Activated CD8-positive, alpha-beta memory T cell treated with anti-CD3 and anti-CD28 coated beads for 48 hours (primary cell): ENCODE results near the gene POLH.
A peak's percentile ranks its signal among the peaks of the same experiment; 100 is the strongest.
"Not testable (repeated sequence)": the region's sequence is repeated elsewhere in the genome, so short reads cannot be mapped to it uniquely, and the experiment has no call there.

Source experiments
- DNase-seq, 3 experiments: peaks; one replicate each; pipeline ENCODE4 v3.0.0-alpha.2; 2020; ENCODE audit warnings: low read depth in 2 of 3, low spot score in 2 of 3

The POLH gene

GRCh38 chr6:43575772-43576551 is at the start of gene POLH, which contains the start of gene XPO5:
Gene POLH (plus strand): TSS chr6:43576185. CDS start chr6:43582320, 6,135 bp downstream.
Gene XPO5 (minus strand): TSS chr6:43576038. CDS start chr6:43575864, 174 bp downstream.
- peak; percentile 74 to 88 (median 76) for DNase-seq

GRCh38 chr6:43532201-43532600 is 43.8 kb upstream of the POLH start:
- no peak for DNase-seq

DNA sequence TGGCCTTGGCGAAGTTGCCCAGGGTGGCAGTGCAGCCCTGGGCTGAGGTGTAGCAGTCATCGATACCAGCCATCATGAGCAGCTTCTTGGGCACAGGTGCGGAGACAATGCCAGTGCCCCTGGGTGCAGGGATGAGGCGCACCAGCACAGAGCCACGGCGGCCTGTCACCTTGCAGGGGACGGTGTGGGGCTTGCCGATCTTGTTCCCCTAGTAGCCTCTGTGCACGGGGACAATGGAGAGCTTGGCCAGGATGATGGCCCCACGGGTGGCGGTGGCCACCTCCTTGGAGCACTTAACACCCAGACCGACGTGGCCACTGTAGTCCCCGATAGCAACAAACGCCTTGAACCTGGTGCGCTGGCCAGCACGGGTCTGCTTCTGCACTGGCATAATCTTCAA is 37.0 kb upstream of the POLH start:
- DNase-seq = not testable (repeated sequence)

DNA sequence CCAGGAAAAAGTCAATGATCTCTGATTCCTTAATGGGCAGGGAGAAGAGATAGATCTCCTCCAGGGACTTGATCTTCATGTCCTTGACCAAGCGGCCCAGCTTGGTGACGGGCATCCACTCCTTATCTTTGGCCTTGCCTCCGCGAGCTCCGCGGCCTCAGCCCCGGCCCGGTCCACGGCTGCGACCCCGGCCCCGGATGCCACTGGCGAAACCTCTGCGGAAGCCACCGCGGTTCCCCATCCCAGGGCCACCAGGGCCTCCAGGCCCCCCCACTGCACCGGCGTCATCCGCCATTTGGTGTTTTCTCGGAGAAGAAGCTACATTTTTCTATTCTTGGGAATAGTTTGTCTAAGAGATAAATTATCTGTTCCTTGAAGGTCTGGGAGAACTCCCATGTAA is 36.6 kb upstream of the POLH start:
- not testable (repeated sequence) for DNase-seq

DNA sequence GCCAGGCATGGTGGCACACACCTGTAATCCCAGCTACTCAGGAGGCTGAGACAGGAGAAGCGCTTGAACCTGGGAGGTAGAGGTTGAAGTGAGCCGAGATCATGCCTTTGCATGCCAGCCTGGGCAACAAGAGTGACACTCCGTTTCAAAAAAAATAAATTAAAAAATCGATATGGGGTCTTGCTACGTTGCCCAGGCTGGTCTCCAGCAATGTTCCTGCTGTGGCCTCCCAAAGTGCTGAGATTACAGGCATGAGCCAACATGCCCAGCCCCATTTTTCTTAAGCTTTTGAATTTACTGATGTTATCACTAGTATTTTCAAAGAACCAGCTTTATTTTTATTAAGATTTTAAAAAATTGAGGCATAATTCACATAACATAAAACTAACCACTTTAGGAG is 35.5 kb upstream of the POLH start:
- no peak for DNase-seq

DNA sequence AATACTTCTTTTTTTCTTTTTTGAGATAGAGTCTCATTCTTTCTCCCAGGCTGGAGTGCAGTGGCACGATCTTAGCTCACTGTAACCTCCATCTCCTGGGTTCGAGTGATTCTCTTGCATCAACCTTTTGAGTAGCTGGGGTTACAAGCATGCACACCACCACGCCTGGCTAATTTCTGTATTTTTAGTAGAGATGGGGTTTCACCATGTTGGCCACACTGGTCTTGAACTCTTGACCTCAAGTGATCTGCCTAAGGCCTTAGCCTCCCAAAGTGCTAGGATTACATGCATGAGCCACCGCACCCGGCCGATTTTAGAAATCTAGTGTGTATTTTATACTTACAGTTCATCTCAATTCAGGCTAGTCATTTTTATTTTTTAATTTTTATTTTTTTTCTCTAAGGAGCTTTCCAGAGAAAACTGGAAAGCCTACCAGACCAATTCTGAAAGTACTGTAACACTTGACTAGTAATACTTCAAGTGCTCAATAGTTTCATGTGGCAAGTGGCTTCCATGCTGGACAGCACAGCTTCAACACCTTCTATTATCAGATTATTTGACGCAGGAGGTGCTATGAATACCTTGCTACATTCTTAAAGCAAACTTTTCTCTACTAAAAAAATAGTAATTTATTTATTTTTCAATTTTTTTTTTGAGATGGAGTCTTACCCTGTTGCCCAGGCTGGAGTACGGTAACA is 34.1 kb upstream of the POLH start:
- no peak for DNase-seq

DNA sequence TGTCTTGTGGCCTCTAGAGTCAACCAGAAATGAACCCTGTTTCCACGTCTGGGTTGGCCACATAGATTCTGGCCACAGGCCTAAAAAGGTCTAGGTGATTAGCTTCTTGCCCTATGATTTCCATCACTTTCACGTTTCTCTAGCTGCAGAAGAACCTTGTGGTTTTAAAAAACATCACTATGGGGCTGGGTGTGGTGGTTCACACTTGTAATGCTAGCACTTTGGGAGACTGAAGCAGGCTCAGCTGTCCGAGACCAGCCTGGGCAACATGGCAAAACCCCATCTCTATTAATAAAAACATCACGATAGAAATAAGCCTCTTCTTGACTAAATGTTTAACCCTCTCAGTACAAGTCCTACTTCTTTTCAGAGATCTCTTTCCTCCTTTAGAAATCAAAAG is 31.5 kb upstream of the POLH start:
- no peak for DNase-seq

DNA sequence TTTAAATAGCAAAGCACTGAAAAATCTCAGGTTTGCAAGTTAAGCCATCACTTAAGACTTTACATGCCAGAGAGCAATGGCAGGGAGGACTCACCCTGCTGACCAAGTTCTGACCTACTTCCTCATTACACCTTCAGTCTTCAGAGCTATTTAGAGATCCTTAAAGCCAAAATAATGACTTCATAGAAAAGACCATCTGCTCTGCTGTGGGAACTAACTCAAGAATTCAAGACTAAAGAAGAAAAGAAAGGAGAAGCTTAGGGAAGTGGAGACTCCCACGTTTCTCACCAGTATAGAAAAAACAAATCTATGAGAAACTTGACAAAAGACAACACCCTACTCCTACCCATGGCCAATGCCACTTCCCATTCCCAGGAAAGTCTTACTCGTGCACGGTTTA is 28.8 kb upstream of the POLH start:
- no peak for DNase-seq

GRCh38 chr6:43557620-43558019 is 18.4 kb upstream of the POLH start:
- DNase-seq = not testable (repeated sequence)

- no peak for DNase-seq
Observed at GRCh38 chr6:43559328-43559727, 16.7 kb upstream of the POLH start.

DNA sequence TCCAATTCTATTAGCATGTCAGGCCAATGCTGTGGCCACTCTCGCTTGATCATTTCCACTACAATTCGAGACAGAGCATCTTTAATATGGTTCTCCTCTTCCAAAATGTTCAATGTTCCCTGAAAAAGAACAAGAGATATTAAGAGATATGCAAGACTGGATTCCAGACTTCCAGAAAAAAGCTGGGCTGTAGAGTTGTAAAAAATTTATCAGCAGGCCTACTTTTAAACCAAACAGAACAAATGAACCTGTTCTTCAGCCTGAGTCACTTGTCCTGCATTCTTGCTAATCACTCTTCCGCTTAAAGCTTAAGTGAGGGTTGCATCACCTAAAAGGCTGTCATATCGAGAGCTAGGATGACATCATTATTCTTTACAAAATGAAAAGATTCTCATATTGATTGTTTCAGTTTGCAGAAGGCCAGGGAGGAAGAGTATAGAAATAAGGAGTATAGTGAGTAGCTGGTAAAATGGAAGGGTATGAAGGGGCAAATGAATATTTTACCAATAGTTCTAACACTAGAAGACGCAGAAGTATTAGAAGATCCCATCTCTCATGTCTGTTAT is 5.0 kb upstream of the POLH start:
- no peak for DNase-seq

DNA sequence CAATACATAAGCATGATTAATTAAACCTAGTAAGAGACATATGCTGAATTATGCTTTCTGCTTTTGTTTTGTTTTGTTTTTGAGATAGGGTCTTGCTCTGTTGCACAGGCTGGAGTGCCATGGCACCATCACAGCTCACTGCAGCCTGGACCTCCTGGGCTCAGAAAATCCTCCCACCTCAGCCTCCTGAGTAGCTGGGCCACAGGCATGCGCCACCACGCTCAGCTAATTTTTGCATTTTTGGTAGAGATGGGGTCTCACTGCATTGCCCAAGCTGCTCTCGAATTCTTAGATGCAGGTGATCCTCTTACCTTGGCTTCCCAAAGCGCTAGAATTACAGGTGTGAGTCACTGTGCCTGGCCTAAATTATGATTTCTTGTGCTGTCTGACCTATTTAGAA is 4.0 kb upstream of the POLH start:
- no peak for DNase-seq

DNA sequence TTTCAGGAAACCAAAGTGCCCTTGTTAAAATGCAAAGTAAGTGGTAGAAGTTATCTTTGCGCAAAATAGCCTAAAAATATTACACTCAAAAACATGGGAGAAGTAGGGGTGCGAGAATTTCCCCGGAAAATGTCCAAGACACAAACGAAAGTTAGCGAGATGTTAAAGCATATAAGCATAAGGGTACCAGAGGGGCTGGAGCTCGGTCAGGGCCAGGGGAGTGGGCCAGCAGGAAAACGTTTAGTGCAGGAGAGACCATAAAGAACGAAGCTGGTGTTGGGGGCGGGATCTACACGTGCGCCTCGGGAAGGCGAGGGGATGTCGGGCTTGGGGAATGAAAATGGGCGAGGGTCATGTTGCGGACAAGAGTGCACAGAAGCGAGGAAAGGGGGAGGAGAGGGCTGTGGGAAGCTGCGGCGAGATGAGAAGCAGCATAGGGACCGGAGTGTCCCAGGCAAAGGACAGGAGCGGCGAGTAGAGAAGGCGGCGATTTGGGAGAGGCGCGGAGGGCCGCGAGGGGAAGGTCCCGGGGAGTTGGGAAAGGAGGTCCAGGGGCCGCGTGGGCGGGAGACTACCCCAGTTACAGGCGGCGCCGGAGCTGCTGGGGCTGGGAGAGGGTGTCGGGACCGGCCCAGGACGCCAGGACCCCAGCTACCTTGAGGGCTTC is 747 bp upstream of the POLH start:
- no peak for DNase-seq

DNA sequence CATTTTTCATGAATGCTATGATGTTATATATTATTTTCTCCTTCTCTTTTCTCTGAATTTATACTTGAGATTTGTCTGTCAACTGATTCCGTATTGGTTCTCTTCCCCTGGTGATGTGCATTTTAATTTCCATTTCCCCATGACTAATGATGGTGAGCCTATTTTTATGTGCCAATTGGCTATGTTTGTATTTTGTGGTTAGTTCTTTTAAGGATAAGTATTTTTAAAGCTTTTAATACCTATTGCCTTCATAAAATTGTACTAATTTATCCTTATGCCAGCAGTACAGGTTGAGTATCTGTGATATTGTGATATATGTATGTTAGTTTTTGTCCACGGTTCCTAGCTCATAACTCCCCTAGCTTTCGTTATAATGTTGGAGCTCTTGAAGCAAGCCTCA is 2.8 kb downstream of the POLH start:
- no peak for DNase-seq

GRCh38 chr6:43579171-43579570 is 3.2 kb downstream of the POLH start:
- DNase-seq = no peak

- DNase-seq = no peak
Observed at GRCh38 chr6:43582911-43583310, 6.9 kb downstream of the POLH start.

DNA sequence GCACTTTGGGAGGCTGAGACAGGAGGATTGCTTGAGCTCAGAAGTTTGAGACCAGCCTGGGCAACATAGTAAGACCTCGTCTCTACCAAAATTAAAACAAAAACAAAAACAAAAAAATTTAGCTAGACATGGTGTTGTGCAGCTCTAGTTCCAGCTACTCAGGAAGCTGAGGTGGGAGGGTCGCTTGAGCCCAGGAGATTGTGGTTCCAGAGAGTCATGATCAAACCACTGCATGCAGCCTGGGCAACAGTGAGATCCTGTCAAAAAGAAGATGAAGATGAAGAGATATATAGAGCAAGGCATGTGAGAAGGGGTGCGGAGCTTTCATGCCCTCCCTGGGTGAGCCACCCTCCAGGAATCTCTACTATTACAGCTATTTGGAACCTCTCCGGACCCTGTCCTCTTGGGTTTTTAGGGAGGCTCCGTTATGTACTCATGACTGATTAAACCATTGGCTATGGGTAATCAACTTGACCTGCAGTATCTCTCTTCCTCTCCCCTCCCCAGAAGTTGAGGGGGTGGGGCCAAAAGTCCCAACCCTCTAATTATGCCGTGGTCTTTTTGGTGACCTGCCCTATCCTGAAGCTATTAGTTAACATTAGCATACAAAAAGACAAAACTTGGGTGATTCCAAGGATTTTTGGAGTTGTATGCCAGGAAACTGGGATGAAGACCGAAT is 9.0 kb downstream of the POLH start:
- no peak for DNase-seq

DNA sequence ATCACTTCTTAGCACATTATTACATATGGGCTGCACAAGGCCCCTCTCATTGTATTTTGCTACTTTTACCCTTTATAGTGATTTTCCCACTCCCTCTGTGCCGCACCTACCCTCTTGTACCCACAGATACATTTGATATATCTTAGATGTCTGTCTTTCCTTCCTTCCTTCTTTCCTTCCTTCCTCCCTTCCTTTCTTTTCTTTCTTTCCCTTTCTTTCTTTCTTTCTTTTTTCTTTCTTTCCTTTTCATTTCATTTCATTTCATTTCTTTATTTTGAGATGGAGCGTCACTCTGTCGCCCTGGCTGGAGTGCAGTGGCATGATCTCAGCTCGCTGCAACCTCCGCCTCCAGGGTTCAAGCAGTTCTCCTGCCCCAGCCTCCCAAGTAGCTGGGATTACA is 12.2 kb downstream of the POLH start:
- DNase-seq = no peak

- DNase-seq = not testable (repeated sequence)
Observed at GRCh38 chr6:43589564-43589963, 13.6 kb downstream of the POLH start.

- DNase-seq = no peak
Observed at GRCh38 chr6:43593938-43594337, 18.0 kb downstream of the POLH start.

GRCh38 chr6:43600595-43600994 is 24.6 kb downstream of the POLH start:
- no peak for DNase-seq
